ENCODE data around the gene ADGRV1.

The ADGRV1 gene

DNA sequence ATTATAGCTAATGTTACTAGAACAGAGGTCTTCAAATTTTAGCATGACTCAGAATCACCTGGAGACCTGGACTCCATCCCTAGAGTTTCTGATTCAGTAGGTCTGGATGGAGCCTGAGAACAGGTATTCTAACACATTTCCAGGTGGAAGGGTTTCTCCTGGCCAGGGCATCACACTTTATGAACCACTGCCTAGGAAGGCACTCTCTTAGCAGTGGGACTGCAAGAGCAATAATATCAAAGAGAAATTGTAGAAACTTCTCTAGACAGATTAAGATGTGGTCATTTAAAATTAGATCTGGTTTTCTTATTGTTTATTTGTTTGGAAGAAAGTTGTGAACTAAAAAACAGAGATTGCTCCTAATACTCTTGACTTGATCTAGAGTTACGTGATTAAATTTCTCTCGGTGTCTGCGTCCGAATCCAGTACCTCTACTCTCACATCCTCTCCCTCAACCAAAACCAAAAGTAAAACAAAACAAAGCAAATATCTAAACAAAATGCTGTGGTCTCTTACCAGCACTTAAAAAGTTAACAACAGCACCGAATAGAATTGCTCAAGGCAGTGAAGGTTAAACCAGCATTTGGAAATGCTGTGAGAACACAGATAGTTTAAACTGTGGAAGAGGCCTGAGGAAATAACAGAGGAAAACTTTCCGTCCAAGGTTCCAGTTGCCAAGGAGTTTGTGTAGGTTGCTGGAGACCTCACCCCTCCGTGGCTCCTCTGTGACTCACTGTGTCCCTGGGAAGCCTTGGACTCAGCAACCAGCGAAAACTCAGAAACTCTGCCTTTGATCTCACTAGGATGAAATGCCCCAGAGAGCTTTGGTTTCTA is 631.1 kb downstream of the ADGRV1 start:
- H3K9ac ChIP-seq (ENCODE audit: low read length in 2 of 2) = peak overlapping the region; percentile 21 to 68
- peak overlapping the region; percentile 79 for H3K27ac ChIP-seq (ENCODE audit: low read length)
- H3K27me3 ChIP-seq (ENCODE audit: control insufficient read depth in 1 of 2, insufficient read depth in 2 of 2, low read length in 2 of 2) = no peaks in the 10 kb centered on the region
- peak overlapping the region; percentile 10 to 61 for H3K4me3 ChIP-seq (ENCODE audit: low read length in 2 of 2)
- H3K4me1 ChIP-seq (ENCODE audit: control insufficient read depth, insufficient read depth, low read length) = peaks cover 8% of the 10 kb centered on the region
- H3K36me3 ChIP-seq (ENCODE audit: control insufficient read depth in 2 of 2, insufficient read depth in 2 of 2, low read length in 2 of 2) = no peaks in the 10 kb centered on the region
- no peaks in the 10 kb centered on the region for H3K9me3 ChIP-seq (ENCODE audit: control insufficient read depth in 2 of 2, low read length in 2 of 2)

DNA sequence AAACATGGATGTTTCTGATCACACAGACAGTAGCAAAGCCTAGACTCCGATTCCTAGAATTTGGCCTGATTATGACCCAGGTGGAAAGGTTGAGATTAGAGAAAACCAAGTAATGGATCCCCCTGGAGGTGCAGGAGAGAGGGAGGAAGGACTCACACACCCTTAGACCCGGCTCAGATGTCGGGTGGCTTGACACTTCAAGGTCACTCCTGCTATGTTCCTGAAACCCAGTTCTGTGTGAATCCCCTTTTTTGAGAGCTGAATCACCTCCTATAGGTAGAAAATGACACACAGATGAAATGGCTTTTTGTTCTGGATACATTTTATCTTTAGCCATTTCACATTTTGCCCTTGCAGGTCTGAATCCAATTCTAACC is 631.7 kb downstream of the ADGRV1 start:
- peak overlapping the region; percentile 21 to 68 for H3K9ac ChIP-seq (ENCODE audit: low read length in 2 of 2)
- H3K4me1 ChIP-seq (ENCODE audit: control insufficient read depth, insufficient read depth, low read length) = peaks cover 8% of the 10 kb centered on the region
- H3K27me3 ChIP-seq (ENCODE audit: control insufficient read depth in 1 of 2, insufficient read depth in 2 of 2, low read length in 2 of 2) = no peaks in the 10 kb centered on the region
- H3K4me3 ChIP-seq (ENCODE audit: low read length in 2 of 2) = peak overlapping the region; percentile 10 to 61
- H3K9me3 ChIP-seq (ENCODE audit: control insufficient read depth in 2 of 2, low read length in 2 of 2) = no peaks in the 10 kb centered on the region
- no peaks in the 10 kb centered on the region for H3K36me3 ChIP-seq (ENCODE audit: control insufficient read depth in 2 of 2, insufficient read depth in 2 of 2, low read length in 2 of 2)
- peak overlapping the region; percentile 79 for H3K27ac ChIP-seq (ENCODE audit: low read length)

DNA sequence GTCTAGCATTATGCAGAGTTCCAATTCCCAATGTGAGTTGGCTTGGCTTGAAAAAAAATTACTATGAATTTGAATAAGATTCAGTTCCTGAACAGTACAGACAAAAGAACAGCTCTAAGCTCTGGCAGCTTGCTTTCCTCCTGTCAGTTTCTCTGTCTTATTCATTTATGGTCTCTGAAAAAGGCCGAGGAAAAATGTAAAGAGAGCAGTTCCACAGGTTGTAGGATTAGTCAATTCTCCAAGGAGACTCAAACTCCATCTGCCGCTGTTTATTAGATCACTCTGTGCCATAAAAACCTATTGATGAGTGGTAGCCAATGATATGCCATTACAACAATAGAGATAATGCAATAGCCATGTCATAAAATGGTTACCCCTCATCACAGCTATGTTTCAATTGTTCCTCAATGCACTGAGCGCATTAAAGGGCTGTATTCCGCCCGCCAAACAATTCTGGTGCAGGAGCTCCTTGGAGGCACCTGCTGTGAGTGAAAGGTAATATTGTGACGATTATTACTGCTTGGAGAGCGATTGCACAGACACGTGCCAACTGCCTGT is 636.3 kb downstream of the ADGRV1 start:
- H3K27ac ChIP-seq (ENCODE audit: low read length) = no peak overlapping the region
- no peaks in the 10 kb centered on the region for H3K27me3 ChIP-seq (ENCODE audit: control insufficient read depth in 1 of 2, insufficient read depth in 2 of 2, low read length in 2 of 2)
- no peaks in the 10 kb centered on the region for H3K36me3 ChIP-seq (ENCODE audit: control insufficient read depth in 2 of 2, insufficient read depth in 2 of 2, low read length in 2 of 2)
- peaks cover 7% of the 10 kb centered on the region for H3K4me1 ChIP-seq (ENCODE audit: control insufficient read depth, insufficient read depth, low read length)
- no peaks in the 10 kb centered on the region for H3K9me3 ChIP-seq (ENCODE audit: control insufficient read depth in 2 of 2, low read length in 2 of 2)
- H3K4me3 ChIP-seq (ENCODE audit: low read length in 2 of 2) = no peak overlapping the region
- H3K9ac ChIP-seq (ENCODE audit: low read length in 2 of 2) = no peak overlapping the region

DNA sequence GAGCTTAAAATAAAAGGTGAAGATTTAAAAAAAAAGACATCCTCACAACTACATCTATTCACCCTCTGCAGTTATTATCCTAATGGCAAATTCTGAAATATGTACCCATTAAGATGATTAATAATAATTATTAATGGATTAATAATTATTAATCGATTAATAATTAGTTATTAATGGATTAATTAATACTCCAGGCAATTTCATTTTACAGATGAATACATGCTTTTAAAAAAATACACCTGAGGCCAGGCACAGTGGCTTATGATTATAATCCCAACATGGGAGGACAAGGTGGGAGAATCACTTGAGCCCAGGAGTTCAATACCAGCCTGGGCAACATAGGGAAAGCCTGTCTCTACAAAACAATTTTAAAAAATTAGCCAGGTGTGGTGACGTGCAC is 642.1 kb downstream of the ADGRV1 start:
- no peak overlapping the region for H3K9ac ChIP-seq (ENCODE audit: low read length in 2 of 2)
- no peaks in the 10 kb centered on the region for H3K4me1 ChIP-seq (ENCODE audit: control insufficient read depth, insufficient read depth, low read length)
- no peaks in the 10 kb centered on the region for H3K9me3 ChIP-seq (ENCODE audit: control insufficient read depth in 2 of 2, low read length in 2 of 2)
- H3K27ac ChIP-seq (ENCODE audit: low read length) = no peak overlapping the region
- no peak overlapping the region for H3K4me3 ChIP-seq (ENCODE audit: low read length in 2 of 2)
- H3K36me3 ChIP-seq (ENCODE audit: control insufficient read depth in 2 of 2, insufficient read depth in 2 of 2, low read length in 2 of 2) = no peaks in the 10 kb centered on the region
- no peaks in the 10 kb centered on the region for H3K27me3 ChIP-seq (ENCODE audit: control insufficient read depth in 1 of 2, insufficient read depth in 2 of 2, low read length in 2 of 2)

DNA sequence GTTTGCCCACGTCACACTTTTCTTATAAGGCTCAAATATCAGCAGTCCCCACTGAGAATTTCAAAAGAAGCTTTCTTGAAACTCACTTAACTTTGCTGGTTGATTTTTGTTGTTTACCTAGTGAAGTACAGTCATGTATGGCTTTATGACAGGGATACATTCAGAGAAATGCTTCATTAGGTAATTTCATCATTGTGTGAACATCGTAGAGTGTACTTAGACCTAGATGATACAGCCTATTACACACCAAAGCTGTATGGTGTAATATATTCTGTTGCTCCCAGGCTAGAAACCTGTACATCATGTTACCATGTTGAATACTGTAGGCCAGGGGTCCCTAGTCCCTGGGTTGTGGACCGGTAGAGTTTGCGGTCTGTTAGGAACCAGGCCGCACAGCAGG is 647.5 kb downstream of the ADGRV1 start:
- Histone ChIP-seq H3K4me1 (ENCODE audit: control insufficient read depth, insufficient read depth, low read length) (no peaks in the 10 kb centered on the region), H3K4me3 (ENCODE audit: low read length in 2 of 2) (no peak overlapping the region), H3K36me3 (ENCODE audit: control insufficient read depth in 2 of 2, insufficient read depth in 2 of 2, low read length in 2 of 2) (no peaks in the 10 kb centered on the region), H3K9me3 (ENCODE audit: control insufficient read depth in 2 of 2, low read length in 2 of 2) (no peaks in the 10 kb centered on the region), H3K9ac (ENCODE audit: low read length in 2 of 2) (no peak overlapping the region), H3K27me3 (ENCODE audit: control insufficient read depth in 1 of 2, insufficient read depth in 2 of 2, low read length in 2 of 2) (no peaks in the 10 kb centered on the region), H3K27ac (ENCODE audit: low read length) (no peak overlapping the region)

DNA sequence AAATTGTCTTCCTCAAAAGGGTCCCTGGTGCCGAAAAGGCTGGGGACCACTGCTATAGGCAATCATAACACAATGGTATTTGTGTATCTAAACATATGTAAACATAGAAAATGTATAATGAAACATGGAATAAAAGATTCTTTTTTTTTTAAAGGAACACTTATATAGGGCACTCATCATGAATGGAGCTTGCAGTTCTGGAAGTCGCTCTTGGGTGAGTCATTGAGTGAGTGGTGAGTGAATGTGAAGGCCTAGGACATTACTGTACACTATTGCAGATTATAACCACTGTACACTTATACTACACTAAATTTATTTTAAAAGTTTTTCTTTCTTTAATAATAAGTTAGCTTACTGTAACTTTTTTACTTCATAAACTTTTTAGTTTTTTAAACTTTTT is 648.1 kb downstream of the ADGRV1 start:
- no peaks in the 10 kb centered on the region for H3K36me3 ChIP-seq (ENCODE audit: control insufficient read depth in 2 of 2, insufficient read depth in 2 of 2, low read length in 2 of 2)
- no peaks in the 10 kb centered on the region for H3K9me3 ChIP-seq (ENCODE audit: control insufficient read depth in 2 of 2, low read length in 2 of 2)
- H3K4me3 ChIP-seq (ENCODE audit: low read length in 2 of 2) = no peak overlapping the region
- H3K27me3 ChIP-seq (ENCODE audit: control insufficient read depth in 1 of 2, insufficient read depth in 2 of 2, low read length in 2 of 2) = no peaks in the 10 kb centered on the region
- H3K9ac ChIP-seq (ENCODE audit: low read length in 2 of 2) = no peak overlapping the region
- no peak overlapping the region for H3K27ac ChIP-seq (ENCODE audit: low read length)
- no peaks in the 10 kb centered on the region for H3K4me1 ChIP-seq (ENCODE audit: control insufficient read depth, insufficient read depth, low read length)

DNA sequence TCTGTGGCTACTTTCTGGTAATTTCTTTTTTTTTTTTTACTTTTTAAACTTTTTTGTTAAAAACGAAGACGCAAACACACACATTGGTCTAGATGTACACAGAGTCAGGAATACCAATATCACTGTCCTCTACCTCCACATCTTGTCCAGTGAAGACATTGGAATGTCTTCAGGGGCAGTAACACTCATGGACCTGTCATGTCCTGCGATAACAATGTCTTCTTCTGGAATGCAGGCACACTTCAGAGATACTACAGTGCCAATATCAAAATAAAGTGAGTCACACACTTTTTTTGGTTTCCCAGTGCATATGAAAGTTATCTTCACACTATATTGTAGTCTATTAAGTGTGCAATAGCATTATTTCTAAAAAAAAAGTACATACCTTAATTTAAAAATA is 648.7 kb downstream of the ADGRV1 start:
- no peaks in the 10 kb centered on the region for H3K4me1 ChIP-seq (ENCODE audit: control insufficient read depth, insufficient read depth, low read length)

DNA sequence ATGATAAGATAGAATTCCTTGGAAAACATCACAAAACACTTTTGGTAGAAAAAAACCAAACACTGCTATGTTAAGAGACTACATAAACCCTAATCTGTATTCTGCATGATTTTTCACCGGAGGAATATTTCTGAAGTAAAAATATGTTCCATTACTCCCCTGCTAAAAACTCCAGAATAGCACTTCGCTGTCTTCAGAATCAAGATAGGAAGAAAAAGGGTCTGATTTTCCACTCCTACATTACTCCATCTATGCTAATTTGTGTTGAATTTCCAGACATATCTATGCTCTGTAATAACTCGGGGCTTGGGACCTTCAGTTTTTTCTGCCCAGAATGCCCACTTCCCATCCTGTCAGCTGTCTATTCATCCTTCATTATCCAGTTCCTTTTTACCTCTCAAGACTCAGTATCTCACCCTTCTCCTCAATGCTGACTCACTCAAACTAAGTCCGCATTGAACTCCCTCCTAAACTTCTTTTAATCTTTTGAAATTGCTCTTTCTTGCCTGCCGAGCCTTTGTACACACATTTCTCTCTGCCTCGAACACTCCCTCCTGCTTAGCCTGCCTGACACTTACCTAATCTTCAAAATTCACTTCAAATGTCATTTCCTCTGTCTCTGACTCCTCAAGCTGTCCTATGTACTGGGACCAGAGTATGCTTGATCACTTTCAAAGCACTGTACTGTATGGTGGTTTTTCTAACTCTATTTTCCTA is 653.6 kb downstream of the ADGRV1 start:
- H3K9ac ChIP-seq (ENCODE audit: low read length in 2 of 2) = no peak overlapping the region

More for the DNA sequence above, 648.7 kb downstream of the ADGRV1 start:
- H3K36me3 ChIP-seq (ENCODE audit: control insufficient read depth in 2 of 2, insufficient read depth in 2 of 2, low read length in 2 of 2) = no peaks in the 10 kb centered on the region
- no peak overlapping the region for H3K4me3 ChIP-seq (ENCODE audit: low read length in 2 of 2)
- no peak overlapping the region for H3K9ac ChIP-seq (ENCODE audit: low read length in 2 of 2)
- no peaks in the 10 kb centered on the region for H3K9me3 ChIP-seq (ENCODE audit: control insufficient read depth in 2 of 2, low read length in 2 of 2)
- H3K27ac ChIP-seq (ENCODE audit: low read length) = no peak overlapping the region
- H3K27me3 ChIP-seq (ENCODE audit: control insufficient read depth in 1 of 2, insufficient read depth in 2 of 2, low read length in 2 of 2) = no peaks in the 10 kb centered on the region

DNA sequence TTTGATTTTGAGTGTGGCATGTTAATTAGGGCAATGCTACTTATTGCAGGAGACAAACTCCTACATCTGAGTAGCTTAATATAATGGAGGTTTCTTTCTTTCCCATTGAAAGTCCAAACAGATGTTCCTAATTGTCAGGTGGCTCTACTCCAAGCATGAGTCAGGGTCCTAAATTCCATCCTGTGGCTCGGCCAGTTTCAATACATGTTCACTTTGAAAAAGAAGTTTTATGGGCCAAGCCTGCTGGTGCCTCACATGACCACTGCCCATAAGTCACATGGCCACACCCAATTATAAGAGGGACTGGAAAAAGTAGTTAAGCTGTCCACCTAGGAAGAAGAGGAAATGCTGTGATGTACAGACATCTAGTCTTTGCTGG is 654.1 kb downstream of the ADGRV1 start:
- peaks cover 5% of the 10 kb centered on the region for H3K4me1 ChIP-seq (ENCODE audit: control insufficient read depth, insufficient read depth, low read length)
- no peak overlapping the region for H3K9ac ChIP-seq (ENCODE audit: low read length in 2 of 2)
- H3K27ac ChIP-seq (ENCODE audit: low read length) = no peak overlapping the region
- H3K36me3 ChIP-seq (ENCODE audit: control insufficient read depth in 2 of 2, insufficient read depth in 2 of 2, low read length in 2 of 2) = no peaks in the 10 kb centered on the region
- H3K27me3 ChIP-seq (ENCODE audit: control insufficient read depth in 1 of 2, insufficient read depth in 2 of 2, low read length in 2 of 2) = no peaks in the 10 kb centered on the region
- H3K9me3 ChIP-seq (ENCODE audit: control insufficient read depth in 2 of 2, low read length in 2 of 2) = no peaks in the 10 kb centered on the region
- no peak overlapping the region for H3K4me3 ChIP-seq (ENCODE audit: low read length in 2 of 2)

More for the DNA sequence above, 653.6 kb downstream of the ADGRV1 start:
- Histone ChIP-seq H3K4me1 (ENCODE audit: control insufficient read depth, insufficient read depth, low read length) (peaks cover 5% of the 10 kb centered on the region), H3K27me3 (ENCODE audit: control insufficient read depth in 1 of 2, insufficient read depth in 2 of 2, low read length in 2 of 2) (no peaks in the 10 kb centered on the region), H3K4me3 (ENCODE audit: low read length in 2 of 2) (no peak overlapping the region), H3K9me3 (ENCODE audit: control insufficient read depth in 2 of 2, low read length in 2 of 2) (no peaks in the 10 kb centered on the region), H3K36me3 (ENCODE audit: control insufficient read depth in 2 of 2, insufficient read depth in 2 of 2, low read length in 2 of 2) (no peaks in the 10 kb centered on the region), H3K27ac (ENCODE audit: low read length) (no peak overlapping the region)

All from stomach smooth muscle (tissue), 2 donors.